Measurements from ENCODE around the gene LRRC27. TPM values are rescaled to one million over a fixed set of nuclear protein-coding genes. Genes with fewer than 3 reads are reported as not detected.

Gene LRRC27
- total RNA-seq, 1 experiment from 2014 or later: 4.1 TPM

DNA sequence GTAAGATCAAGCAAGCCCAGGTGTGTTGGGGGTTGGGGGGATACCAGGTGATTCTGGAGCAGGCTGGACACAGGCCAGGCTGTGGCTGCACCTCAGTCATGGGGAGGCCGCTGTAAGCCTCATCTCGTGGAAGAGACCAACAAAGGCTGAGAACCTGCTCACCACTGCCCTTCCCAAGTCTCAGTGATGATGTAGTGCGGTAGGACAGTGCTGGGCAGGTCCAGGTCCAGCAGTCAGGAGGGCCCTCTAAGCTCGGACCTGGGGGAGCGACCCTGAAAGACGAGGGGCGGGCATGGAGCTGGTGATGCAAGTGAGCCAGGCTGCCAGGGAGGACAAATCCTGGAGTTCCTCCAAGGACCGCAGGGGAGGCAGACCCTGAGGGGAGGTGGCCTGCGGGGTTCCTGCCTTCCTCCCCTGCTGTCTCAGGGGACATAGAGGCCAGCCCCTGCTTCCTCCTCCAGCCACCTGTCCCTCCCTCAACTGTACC lies 61.7 kb downstream of the LRRC27 start:
- Histone ChIP-seq H3K27ac (ENCODE audit: low read depth, low read length) (no peak overlapping the region), H3K36me3 (ENCODE audit: control insufficient read depth in 1 of 2, insufficient read depth in 2 of 2, low read length in 2 of 2) (no peaks in the 10 kb centered on the region), H3K27me3 (ENCODE audit: insufficient read depth, low read length) (no peaks in the 10 kb centered on the region), H3K4me1 (ENCODE audit: control insufficient read depth in 1 of 2, insufficient read depth in 2 of 2, low read length in 2 of 2) (peaks cover 11 to 29% of the 10 kb centered on the region in 2 experiments), H3K4me3 (replicated peaks in 1 of 2; ENCODE audit: low read depth in 1 of 2, low read length in 2 of 2) (no peak overlapping the region), H3K9me3 (ENCODE audit: control insufficient read depth in 1 of 2, insufficient read depth in 1 of 2, low read depth in 1 of 2, low read length in 2 of 2) (no peaks in the 10 kb centered on the region), H3K9me2 (ENCODE audit: insufficient read depth) (no peaks in the 10 kb centered on the region), H2AFZ (ENCODE audit: low read depth, low read length, poor library complexity, severe bottlenecking) (no peak overlapping the region), H4K20me1 (ENCODE audit: insufficient read depth) (no peaks in the 10 kb centered on the region), H3K4me2 (ENCODE audit: low read length) (no peak overlapping the region), H3K9ac (ENCODE audit: low read length) (no peak overlapping the region), H3K79me2 (ENCODE audit: insufficient read depth, low read length) (peaks cover 9% of the 10 kb centered on the region)
- intact Hi-C loops (cut with micrococcal nuclease): no loop called here
- DNase-seq (ENCODE audit: low read depth, low spot score): no peak
- ChIA-PET POLR2A (no interaction called here), CTCF (no interaction called here), RAD21 (ENCODE audit: low non-redundant PET in 1 of 2, low total read pairs in 2 of 2, uncharacterized antibody in 2 of 2, unreplicated experiment in 2 of 2) (no interaction called here)
- BruUV-seq (replicated peaks): no TSS peak
- ATAC-seq: no peak
- TF ChIP-seq SP1 (IDR thresholded peaks at IDR 0.05; ENCODE audit: low read depth) (no peak), ZNF274 (IDR thresholded peaks at IDR 0.05; ENCODE audit: low read depth, low read length) (no peak), SIN3A (IDR thresholded peaks at IDR 0.05; ENCODE audit: low read depth) (no peak), EGR1 (IDR thresholded peaks at IDR 0.05; ENCODE audit: low read depth) (no peak), YY1 (IDR thresholded peaks at IDR 0.05; ENCODE audit: extremely low read depth, insufficient replicate concordance, low read depth, low read length) (no peak), TCF7L2 (IDR thresholded peaks at IDR 0.05; ENCODE audit: borderline replicate concordance, extremely low read depth, insufficient read depth, insufficient read length) (no peak), EZH2 (IDR thresholded peaks at IDR 0.05) (no peak), CEBPB (IDR thresholded peaks at IDR 0.05; ENCODE audit: low read depth) (no peak), CBX3 (IDR thresholded peaks at IDR 0.05; ENCODE audit: low read depth) (no peak), POLR2AphosphoS5 (IDR thresholded peaks at IDR 0.05; ENCODE audit: low read depth, low read length) (no peak), ELF1 (IDR thresholded peaks at IDR 0.05; ENCODE audit: borderline replicate concordance, low read depth) (no peak), FOSL1 (IDR thresholded peaks at IDR 0.05; ENCODE audit: low read depth) (no peak), SRF (IDR thresholded peaks at IDR 0.05; ENCODE audit: low read depth) (no peak), EZH2phosphoT487 (IDR thresholded peaks at IDR 0.05; ENCODE audit: borderline replicate concordance) (no peak)
- TF ChIP-seq, protein P1, sequence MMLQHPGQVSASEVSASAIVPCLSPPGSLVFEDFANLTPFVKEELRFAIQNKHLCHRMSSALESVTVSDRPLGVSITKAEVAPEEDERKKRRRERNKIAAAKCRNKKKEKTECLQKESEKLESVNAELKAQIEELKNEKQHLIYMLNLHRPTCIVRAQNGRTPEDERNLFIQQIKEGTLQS (IDR thresholded peaks at IDR 0.05): no peak
- TF ChIP-seq, protein P2, sequence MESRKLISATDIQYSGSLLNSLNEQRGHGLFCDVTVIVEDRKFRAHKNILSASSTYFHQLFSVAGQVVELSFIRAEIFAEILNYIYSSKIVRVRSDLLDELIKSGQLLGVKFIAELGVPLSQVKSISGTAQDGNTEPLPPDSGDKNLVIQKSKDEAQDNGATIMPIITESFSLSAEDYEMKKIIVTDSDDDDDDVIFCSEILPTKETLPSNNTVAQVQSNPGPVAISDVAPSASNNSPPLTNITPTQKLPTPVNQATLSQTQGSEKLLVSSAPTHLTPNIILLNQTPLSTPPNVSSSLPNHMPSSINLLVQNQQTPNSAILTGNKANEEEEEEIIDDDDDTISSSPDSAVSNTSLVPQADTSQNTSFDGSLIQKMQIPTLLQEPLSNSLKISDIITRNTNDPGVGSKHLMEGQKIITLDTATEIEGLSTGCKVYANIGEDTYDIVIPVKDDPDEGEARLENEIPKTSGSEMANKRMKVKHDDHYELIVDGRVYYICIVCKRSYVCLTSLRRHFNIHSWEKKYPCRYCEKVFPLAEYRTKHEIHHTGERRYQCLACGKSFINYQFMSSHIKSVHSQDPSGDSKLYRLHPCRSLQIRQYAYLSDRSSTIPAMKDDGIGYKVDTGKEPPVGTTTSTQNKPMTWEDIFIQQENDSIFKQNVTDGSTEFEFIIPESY (IDR thresholded peaks at IDR 0.05; ENCODE audit: extremely low read depth, insufficient replicate concordance, low read length): no peak
- TF ChIP-seq, protein P3, sequence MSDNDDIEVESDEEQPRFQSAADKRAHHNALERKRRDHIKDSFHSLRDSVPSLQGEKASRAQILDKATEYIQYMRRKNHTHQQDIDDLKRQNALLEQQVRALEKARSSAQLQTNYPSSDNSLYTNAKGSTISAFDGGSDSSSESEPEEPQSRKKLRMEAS (IDR thresholded peaks at IDR 0.05): no peak
- TF ChIP-seq, protein P4, sequence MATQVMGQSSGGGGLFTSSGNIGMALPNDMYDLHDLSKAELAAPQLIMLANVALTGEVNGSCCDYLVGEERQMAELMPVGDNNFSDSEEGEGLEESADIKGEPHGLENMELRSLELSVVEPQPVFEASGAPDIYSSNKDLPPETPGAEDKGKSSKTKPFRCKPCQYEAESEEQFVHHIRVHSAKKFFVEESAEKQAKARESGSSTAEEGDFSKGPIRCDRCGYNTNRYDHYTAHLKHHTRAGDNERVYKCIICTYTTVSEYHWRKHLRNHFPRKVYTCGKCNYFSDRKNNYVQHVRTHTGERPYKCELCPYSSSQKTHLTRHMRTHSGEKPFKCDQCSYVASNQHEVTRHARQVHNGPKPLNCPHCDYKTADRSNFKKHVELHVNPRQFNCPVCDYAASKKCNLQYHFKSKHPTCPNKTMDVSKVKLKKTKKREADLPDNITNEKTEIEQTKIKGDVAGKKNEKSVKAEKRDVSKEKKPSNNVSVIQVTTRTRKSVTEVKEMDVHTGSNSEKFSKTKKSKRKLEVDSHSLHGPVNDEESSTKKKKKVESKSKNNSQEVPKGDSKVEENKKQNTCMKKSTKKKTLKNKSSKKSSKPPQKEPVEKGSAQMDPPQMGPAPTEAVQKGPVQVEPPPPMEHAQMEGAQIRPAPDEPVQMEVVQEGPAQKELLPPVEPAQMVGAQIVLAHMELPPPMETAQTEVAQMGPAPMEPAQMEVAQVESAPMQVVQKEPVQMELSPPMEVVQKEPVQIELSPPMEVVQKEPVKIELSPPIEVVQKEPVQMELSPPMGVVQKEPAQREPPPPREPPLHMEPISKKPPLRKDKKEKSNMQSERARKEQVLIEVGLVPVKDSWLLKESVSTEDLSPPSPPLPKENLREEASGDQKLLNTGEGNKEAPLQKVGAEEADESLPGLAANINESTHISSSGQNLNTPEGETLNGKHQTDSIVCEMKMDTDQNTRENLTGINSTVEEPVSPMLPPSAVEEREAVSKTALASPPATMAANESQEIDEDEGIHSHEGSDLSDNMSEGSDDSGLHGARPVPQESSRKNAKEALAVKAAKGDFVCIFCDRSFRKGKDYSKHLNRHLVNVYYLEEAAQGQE (IDR thresholded peaks at IDR 0.05; ENCODE audit: low read depth): no peak
